Stimulated activated CD4-positive, alpha-beta T cell treated with anti-CD3 and anti-CD28 coated beads, Interleukin-2, amount 100 ng/mL, for 24 hours (primary cell): ENCODE data around the gene CNTD1.

Source experiments
- DNase-seq, 2 donors: peaks; one replicate each; pipeline ENCODE4 v3.0.0-alpha.2; 2020

The CNTD1 gene

DNA sequence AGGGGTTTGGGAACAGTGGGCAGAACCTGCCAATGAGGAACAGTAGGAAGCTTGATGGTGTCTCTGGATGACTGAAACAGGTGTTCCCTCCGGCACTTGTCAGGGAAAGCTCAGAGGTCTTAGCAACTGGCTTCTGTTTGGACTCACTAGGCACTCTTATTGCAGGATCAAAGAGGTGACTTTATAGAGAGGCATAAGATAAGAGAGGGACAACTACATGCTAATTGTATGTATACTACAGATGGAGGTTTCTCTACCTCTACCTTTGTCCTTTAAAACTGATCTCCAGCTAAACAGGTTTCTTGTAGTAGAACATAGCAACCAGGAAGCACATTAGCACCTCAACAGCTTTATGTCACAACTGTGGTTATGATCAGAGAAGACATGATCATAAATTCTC lies 7.6 kb downstream of the CNTD1 start:
- no peak for DNase-seq

DNA sequence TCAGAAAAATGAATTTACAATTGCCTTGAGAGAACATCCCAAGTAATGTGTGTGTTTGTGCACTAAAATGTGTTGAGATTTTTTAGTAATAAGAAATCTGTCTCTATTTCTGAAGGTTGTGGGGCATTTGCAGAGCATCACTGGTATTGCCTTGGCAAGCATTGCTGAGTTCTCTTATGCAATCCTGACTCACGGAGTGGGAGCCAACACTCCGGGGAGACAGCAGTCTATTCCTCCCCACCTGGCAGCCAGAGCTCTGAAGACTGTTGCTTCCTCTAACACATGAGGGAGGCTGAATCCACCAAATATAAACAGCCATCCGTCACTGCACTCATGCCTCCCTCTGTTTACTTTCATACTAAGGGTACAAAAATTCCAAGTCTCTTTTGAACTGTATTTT lies 10.6 kb downstream of the CNTD1 start:
- no peak for DNase-seq

DNA sequence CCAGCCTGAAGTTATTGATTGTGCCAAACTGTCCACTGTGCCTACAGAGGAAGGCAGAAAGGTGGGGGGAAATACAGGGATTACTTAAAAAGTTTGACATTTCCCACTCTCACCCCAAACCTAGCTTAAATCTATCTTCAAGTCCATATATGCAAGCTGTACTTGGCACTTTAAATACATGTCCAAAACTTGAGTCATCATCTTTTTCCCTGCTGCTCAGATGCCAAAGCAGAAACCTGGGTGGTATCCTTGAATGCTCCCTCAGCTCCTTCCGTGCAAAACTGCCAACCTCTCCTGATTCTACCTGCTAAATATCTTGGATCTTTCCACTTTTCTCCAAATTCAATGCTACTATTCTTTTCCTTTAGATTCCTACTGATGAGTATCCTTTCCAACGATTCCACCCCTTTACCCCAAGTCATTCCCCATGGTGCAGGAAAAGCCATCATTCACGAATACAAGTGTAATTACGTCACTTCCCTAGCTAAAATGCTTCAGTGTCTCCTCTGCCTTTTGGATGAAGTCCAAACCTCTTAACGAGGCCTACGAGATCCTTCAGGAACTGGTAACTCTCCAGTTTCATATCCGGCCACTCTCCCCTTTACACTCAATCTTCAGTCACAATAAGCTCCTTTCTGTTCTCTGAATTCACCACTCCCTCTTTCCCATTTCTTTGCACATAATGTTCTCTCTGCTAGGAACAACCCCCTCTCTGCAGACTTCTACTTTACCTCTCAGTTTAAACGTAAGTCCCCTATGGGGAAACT lies 16.2 kb downstream of the CNTD1 start:
- DNase-seq: no peak

DNA sequence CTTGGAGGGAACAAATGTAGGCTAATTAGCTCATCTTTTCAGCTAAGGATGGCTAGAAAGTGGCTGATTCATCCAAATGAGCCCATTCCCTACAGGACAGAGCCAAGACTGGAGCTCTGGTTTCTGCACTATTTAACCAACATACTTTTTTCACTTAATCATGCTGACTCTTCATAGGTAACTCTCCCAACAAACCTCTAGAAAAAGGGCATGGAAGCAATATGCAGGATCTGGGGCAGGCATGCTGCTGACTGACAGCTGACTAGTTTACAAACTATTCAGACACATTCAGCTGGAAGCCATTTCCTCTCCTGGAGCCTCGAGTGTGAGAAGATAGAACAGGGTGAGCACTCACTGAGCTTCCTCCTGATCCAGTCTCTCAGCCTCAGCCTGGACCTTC lies 19.2 kb downstream of the CNTD1 start:
- no peak for DNase-seq

- DNase-seq: no peak
Measured at GRCh38 chr17:42818379-42818778, 19.7 kb downstream of the CNTD1 start.

GRCh38 chr17:42819939-42820535 lies 21.4 kb downstream of the CNTD1 start:
- DNase-seq: peak; percentile 73 to 77

GRCh38 chr17:42821176-42821575 lies 22.5 kb downstream of the CNTD1 start:
- DNase-seq: no peak

DNA sequence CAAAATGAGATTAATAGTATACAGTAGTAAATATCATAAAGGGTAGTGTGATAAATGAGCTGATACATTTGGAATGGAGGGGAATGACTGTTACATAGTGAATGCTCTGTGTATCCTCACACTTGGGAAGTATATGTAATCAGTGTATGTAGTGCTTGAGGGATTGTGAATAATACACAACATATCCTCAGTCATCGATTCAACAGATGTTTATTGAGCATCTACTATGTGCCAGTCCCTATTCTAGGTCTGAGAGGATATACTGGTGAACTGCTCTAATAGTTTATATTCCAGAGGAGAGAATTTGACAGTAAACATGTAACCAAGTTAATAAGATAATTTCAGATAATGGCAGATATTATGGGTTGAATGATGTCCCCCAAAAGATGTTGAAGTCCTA lies 28.8 kb downstream of the CNTD1 start:
- DNase-seq: no peak

DNA sequence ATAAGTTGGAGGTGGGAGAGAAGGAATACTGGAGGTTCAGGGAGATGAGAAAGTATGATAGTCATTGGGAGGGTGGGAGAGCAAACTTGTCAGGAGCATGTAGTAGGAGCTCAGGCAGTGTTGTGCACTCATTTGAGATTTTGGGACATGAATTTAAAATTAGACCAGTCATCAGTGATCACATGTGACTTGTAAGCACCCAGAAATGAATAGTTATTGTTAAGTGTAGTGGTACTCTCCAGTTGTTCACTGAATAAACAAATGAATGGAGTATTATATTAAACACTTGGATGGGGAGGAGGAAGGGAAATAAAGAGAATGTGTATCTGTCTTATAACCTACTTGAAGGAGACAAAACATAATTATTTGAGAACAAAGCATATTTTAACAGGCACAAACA lies 32.3 kb downstream of the CNTD1 start:
- no peak for DNase-seq

DNA sequence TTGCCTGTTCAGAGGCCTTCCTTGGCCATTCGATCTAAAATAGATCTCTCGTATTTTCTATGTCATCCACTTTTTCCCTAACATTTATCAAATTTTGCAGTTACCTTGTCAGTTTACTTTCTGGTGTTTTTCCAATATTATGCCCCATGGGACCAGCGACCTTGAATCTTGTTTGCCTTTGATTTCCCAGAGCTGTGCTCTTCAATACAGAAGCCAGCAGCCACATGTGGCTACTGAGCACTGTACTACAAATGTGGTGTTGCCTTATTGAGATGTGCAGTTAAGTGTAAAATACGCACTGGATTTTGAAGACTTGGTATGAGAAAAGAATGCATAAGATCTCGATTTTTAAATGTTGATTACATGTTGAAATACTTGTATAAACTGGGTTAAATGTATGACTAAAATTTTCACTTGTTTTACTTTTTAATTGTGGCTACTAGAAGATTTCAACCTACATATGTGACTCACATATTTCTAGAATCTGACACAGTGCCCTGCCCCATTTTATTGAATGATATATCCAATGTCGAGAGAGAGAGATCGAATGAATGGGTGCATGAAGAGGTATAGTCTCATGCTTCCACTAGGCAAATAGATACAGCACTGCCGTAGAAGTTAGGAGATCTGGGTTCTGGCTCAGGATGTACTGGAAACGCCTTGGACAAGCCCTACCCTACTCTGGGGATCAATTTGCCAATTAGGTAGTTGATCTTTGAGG lies 33.7 kb downstream of the CNTD1 start:
- DNase-seq: no peak

GRCh38 chr17:42832934-42833766 lies 34.5 kb downstream of the CNTD1 start, which contains the start of gene PSME3:
PSME3 (plus strand) TSS chr17:42833397; CDS start chr17:42833632, 235 bp downstream.
- peak; percentile 90 to 91 for DNase-seq

DNA sequence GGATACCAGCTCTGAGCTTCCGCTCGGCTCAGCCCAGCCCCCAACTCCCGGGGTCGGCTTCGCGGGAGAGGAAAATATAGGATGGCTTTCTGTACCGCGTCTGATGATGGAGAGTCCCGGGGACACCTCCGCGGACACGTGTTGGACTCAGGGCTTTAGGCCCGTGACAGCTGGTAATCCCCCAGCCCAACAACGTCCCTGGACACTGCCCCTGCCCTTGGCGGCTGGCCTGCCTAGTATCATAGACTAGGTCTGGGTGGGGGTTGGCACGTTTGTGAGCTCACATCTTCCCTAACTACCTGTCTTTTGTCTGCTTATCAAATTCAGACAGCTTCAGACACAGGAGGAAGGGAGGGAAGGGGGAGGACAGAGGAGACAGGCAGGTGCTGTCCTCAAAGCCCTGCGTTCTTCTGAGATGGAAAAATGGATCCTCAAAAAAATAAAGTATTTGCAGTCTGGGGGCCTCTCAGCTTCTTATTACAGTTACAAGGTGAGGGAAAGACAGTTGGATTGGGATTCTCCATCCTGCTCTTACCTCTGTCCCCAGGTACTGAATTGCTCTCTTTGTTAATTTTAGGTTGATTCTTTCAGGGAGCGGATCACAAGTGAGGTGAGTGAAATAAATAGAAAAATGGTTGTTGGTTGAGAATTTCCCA lies 35.2 kb downstream of the CNTD1 start:
- DNase-seq: no peak

GRCh38 chr17:42835732-42836131 lies 37.1 kb downstream of the CNTD1 start:
- no peak for DNase-seq

GRCh38 chr17:42841975-42842685 lies 43.5 kb downstream of the CNTD1 start:
- no peak for DNase-seq

GRCh38 chr17:42843358-42843934 lies 44.8 kb downstream of the CNTD1 start:
- no peak for DNase-seq

DNA sequence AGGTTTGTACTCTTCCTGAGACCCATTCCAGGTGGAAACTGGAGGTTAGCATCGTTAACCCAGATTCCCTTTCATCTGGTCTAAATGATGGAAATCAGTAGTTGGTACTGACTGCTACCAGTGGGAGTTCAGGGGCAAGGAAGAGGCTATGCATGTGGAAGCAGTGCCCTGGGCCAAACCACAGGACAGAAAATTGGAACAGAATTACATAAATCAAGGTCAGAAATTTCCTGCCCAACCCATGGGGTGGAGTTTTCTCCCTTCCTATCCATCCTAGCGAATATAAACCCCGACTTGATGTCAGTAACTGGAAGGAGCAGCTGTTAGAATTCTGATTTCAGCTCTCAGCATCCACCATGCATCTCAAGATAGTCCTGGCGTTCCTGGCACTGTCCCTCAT lies 45.6 kb downstream of the CNTD1 start, which contains the start of gene AOC2:
TSS of gene AOC2 (plus strand) at position 310 of the 400 bp plus-strand sequence. CDS start at position 357, 47 bp downstream.
- DNase-seq: no peak

DNA sequence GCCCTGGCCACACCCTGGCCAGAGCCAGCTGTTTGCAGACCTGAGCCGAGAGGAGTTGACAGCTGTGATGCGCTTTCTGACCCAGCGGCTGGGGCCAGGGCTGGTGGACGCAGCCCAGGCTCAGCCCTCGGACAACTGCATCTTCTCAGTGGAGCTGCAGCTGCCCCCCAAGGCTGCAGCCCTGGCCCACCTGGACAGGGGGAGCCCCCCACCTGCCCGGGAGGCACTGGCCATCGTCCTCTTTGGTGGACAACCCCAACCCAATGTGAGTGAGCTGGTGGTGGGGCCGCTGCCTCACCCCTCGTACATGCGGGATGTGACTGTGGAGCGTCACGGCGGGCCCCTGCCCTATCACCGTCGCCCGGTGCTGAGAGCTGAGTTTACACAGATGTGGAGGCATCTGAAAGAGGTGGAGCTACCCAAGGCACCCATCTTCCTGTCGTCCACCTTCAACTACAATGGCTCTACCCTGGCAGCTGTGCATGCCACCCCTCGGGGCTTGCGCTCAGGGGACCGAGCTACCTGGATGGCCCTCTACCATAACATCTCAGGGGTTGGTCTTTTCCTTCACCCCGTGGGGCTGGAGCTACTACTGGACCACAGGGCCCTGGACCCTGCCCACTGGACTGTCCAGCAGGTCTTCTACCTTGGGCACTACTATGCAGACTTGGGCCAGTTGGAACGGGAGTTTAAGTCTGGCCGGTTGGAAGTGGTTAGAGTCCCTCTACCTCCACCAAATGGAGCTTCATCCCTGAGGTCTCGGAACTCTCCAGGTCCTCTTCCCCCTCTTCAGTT lies 46.3 kb downstream of the CNTD1 start:
- DNase-seq: no peak

DNA sequence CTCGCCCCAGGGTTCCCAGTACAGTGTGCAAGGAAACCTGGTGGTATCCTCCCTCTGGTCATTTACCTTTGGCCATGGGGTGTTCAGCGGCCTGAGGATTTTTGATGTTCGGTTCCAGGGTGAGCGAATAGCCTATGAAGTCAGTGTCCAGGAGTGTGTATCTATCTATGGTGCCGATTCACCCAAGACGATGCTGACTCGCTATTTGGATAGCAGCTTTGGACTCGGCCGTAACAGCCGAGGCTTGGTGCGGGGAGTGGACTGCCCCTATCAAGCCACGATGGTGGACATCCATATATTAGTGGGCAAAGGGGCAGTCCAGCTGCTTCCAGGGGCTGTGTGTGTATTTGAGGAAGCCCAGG lies 46.9 kb downstream of the CNTD1 start:
- no peak for DNase-seq

- DNase-seq: peak; percentile 39 to 56
Measured at GRCh38 chr17:42845918-42846593, 47.4 kb downstream of the CNTD1 start.
